K562 (cell line): ENCODE results near the gene DTNBP1. TPM values are rescaled to one million over a fixed set of nuclear protein-coding genes. Genes with fewer than 3 reads are reported as not detected.
A peak's percentile ranks its signal among the peaks of the same experiment; 100 is the strongest.

Experiments
- BHLHE40 ChIP-seq: IDR thresholded peaks from 2 replicates; pipeline ENCODE4 v1.6.1; 2011; ENCODE audit warnings: low read length, improper control_type of control experiment
- CBX2 ChIP-seq: fragments of 200-600 bp; sonication (generic); IDR thresholded peaks from one replicate; pipeline ENCODE4 v1.6.1; 2012; ENCODE audit warnings: mild to moderate bottlenecking, low read length, inconsistent platforms; ENCODE audit not compliant: insufficient read depth, poor library complexity, severe bottlenecking
- CC2D1A ChIP-seq: fragments of 450-650 bp; IDR thresholded peaks from 2 replicates; pipeline ENCODE4 v1.6.1; 2017; ENCODE audit warnings: mild to moderate bottlenecking
- CEBPB ChIP-seq: fragments of 450-650 bp; IDR thresholded peaks from 2 replicates; pipeline ENCODE4 v1.6.1; 2016; ENCODE audit warnings: missing genetic modification characterization, missing compliant biosample characterization
- CTBP1 ChIP-seq: fragments of 450-650 bp; IDR thresholded peaks from 2 replicates; pipeline ENCODE4 v1.6.1; 2016; ENCODE audit warnings: borderline replicate concordance
- EP300 ChIP-seq: IDR thresholded peaks from 2 replicates; pipeline ENCODE4 v1.6.1; 2012; ENCODE audit warnings: low read length, improper control_type of control experiment
- FOXM1 ChIP-seq, 2 experiments: fragments of 450-650 bp in 1 of 2; sonication (generic) in 1 of 2; formaldehyde crosslinking in 1 of 2; IDR thresholded peaks; 2 replicates each; pipeline versions ENCODE4 v1.6.1 to v1.9.0; 2017 to 2022; ENCODE audit warnings: low read depth in 2 of 2, mild to moderate bottlenecking in 2 of 2, missing genetic modification reagents in 1 of 2, moderate library complexity in 1 of 2
- LEF1 ChIP-seq: fragments of 450-650 bp; IDR thresholded peaks from 2 replicates; pipeline ENCODE4 v1.6.1; 2016; ENCODE audit warnings: mild to moderate bottlenecking
- MAX ChIP-seq: sonication (generic); formaldehyde crosslinking; IDR thresholded peaks from 2 replicates; pipeline ENCODE4 v1.9.0; 2022; ENCODE audit warnings: mild to moderate bottlenecking, missing genetic modification reagents
- MEF2A ChIP-seq: IDR thresholded peaks from 2 replicates; pipeline ENCODE4 v1.6.1; 2011; ENCODE audit warnings: low read depth, mild to moderate bottlenecking, low read length, moderate library complexity; ENCODE audit not compliant: control insufficient read depth
- MEF2D ChIP-seq: conservative IDR thresholded peaks from 2 replicates; pipeline ENCODE4 v1.6.1; 2016; ENCODE audit warnings: low read depth, missing genetic modification characterization, missing compliant biosample characterization
- PHTF2 ChIP-seq: fragments of 250-450 bp; sonication (Bioruptor Pico); IDR thresholded peaks from 2 replicates; pipeline ENCODE4 v1.5.0; 2021; ENCODE audit warnings: mild to moderate bottlenecking
- RFX1 ChIP-seq: fragments of 450-650 bp; IDR thresholded peaks from 2 replicates; pipeline ENCODE4 v1.6.1; 2016; ENCODE audit warnings: mild to moderate bottlenecking, moderate library complexity
- SIRT6 ChIP-seq: IDR thresholded peaks from one replicate; pipeline ENCODE4 v1.6.1; 2012; ENCODE audit warnings: low read depth, mild to moderate bottlenecking, control low read depth, inconsistent platforms, low read length, moderate library complexity
- STAT6 ChIP-seq: sonication (generic); formaldehyde crosslinking; IDR thresholded peaks from 2 replicates; pipeline ENCODE4 v1.8.1; 2023; ENCODE audit warnings: mild to moderate bottlenecking, missing genetic modification reagents
- TEAD2 ChIP-seq: fragments of 450-650 bp; IDR thresholded peaks from 2 replicates; pipeline ENCODE4 v1.6.1; 2016; ENCODE audit warnings: missing genetic modification characterization, control low read depth, missing compliant biosample characterization
- TOE1 ChIP-seq, 2 experiments: fragments of 450-650 bp in 1 of 2; sonication (generic) in 1 of 2; formaldehyde crosslinking in 1 of 2; IDR thresholded peaks; 2 replicates each; pipeline versions ENCODE4 v1.7.1 to v1.8.0; 2016 to 2022; ENCODE audit warnings: borderline replicate concordance in 2 of 2, mild to moderate bottlenecking in 2 of 2, antibody characterized with exemption in 1 of 2, inconsistent platforms in 1 of 2, low read depth in 1 of 2, missing genetic modification reagents in 1 of 2, moderate library complexity in 1 of 2
- WHSC1 ChIP-seq: IDR thresholded peaks from one replicate; pipeline ENCODE4 v1.6.1; 2012; ENCODE audit warnings: low read length, control low read depth, inconsistent platforms
- ZEB2 ChIP-seq: fragments of 450-650 bp; IDR thresholded peaks from 2 replicates; pipeline ENCODE4 v1.6.1; 2016
- ZNF274 ChIP-seq: IDR thresholded peaks from 2 replicates; pipeline ENCODE4 v1.6.1; 2011; ENCODE audit warnings: low read depth, mild to moderate bottlenecking, low read length, moderate library complexity, borderline replicate concordance
- ZNF717 ChIP-seq: fragments of 250-450 bp; sonication (Bioruptor Pico); IDR thresholded peaks from 2 replicates; pipeline ENCODE4 v1.5.0; 2021
- polyA plus RNA-seq, 8 experiments: library from polyadenylated mRNA; depleted of rRNA in 4 of 8; stranded (reverse) in 5 of 8; unstranded in 3 of 8; fragments of >200 nt; fragmentation: Nextera tagmentation in 2 of 8; fragmentation: Illumina TruSeq in 1 of 8; extraction: Ambion mirVana in 2 of 8; extraction: Trizol in 1 of 8; gene quantifications; 2 replicates each; pipeline versions ENCODE4 v1.2.1 to v1.2.3, GENCODE V29; 2011 to 2014; ENCODE audit warnings: inconsistent platforms in 1 of 8, missing spikeins in 1 of 8
- total RNA-seq, 7 experiments: library from RNA; depleted of rRNA in 6 of 7; stranded (reverse); fragments of >200 nt in 6 of 7; fragmentation: Illumina TruSeq in 2 of 7; extraction: Trizol in 2 of 7; gene quantifications; 2 replicates each; pipeline versions ENCODE4 v1.2.1 to v1.2.3, GENCODE V29; 2011 to 2021; ENCODE audit warnings: low replicate concordance in 1 of 7

DTNBP1 gene
- total and polyA plus RNA-seq, 9 of the 15 experiments (the other 6 are each of a cell fraction or from before 2014, with no cell fraction given), result 16.7 to 54.5 (median 21.4) TPM

- peak; percentile 86 for TF ChIP-seq TOE1 (IDR thresholded peaks at IDR 0.05; ENCODE audit: borderline replicate concordance)
- no peak for TF ChIP-seq TOE1 (CRISPR knock-in tag; IDR thresholded peaks at IDR 0.05; ENCODE audit: borderline replicate concordance, low read depth)
- no peak for TF ChIP-seq CEBPB (tag)
- no peak for TF ChIP-seq RFX1
- peak; percentile 81 for TF ChIP-seq ZEB2
- peak; percentile 82 for TF ChIP-seq FOXM1 (IDR thresholded peaks at IDR 0.05; ENCODE audit: low read depth)
- TF ChIP-seq FOXM1 (CRISPR knock-in tag; IDR thresholded peaks at IDR 0.05; ENCODE audit: low read depth), result no peak
- TF ChIP-seq STAT6 (CRISPR knock-in tag), result 0 out of 2 replicates have a peak, but pooled peaks have one; percentile 74
- TF ChIP-seq ZNF717 (CRISPR knock-in tag), result no peak
- TF ChIP-seq TEAD2 (tag), result no peak
- no peak for TF ChIP-seq CBX2
- TF ChIP-seq SIRT6, result no peak
- no peak for TF ChIP-seq MAX (CRISPR knock-in tag)
- no peak for TF ChIP-seq ZNF274
- peak; percentile 72 for TF ChIP-seq CC2D1A
- TF ChIP-seq MEF2A, result 0 out of 2 replicates have a peak, but pooled peaks have one; percentile 3
- TF ChIP-seq PHTF2 (CRISPR knock-in tag), result no peak
- no peak for TF ChIP-seq MEF2D
- peak; percentile 33; the same call in 1 of the 2 replicates for TF ChIP-seq BHLHE40
- no peak for TF ChIP-seq WHSC1
- TF ChIP-seq LEF1, result peak; percentile 86
- TF ChIP-seq EP300, result peak; percentile 39; the same call in 1 of the 2 replicates
- peak; percentile 80 for TF ChIP-seq CTBP1
Observed at GRCh38 chr6:15621203-15622044, 41.4 kb downstream of the DTNBP1 start (continued).
